Epithelial cell of prostate (primary cell): ENCODE data around the gene CDX1.

Experiments used
- DNase-seq: peaks from one replicate; pipeline ENCODE4 v3.0.0-alpha.2; 2011; ENCODE audit warnings: low read depth, low spot score
- H3K27ac ChIP-seq: fragments of 450-650 bp; 2 replicates; pipeline ENCODE4 v1.5.1; 2017; ENCODE audit warnings: mild to moderate bottlenecking

The CDX1 gene

GRCh38 chr5:150166650-150167511 is at the start of gene CDX1:
Gene CDX1 (plus strand): TSS chr5:150166778. CDS start chr5:150166877, 99 bp downstream.
- no peak for DNase-seq
- no peak within 1 kb of the TSS for H3K27ac ChIP-seq

DNA sequence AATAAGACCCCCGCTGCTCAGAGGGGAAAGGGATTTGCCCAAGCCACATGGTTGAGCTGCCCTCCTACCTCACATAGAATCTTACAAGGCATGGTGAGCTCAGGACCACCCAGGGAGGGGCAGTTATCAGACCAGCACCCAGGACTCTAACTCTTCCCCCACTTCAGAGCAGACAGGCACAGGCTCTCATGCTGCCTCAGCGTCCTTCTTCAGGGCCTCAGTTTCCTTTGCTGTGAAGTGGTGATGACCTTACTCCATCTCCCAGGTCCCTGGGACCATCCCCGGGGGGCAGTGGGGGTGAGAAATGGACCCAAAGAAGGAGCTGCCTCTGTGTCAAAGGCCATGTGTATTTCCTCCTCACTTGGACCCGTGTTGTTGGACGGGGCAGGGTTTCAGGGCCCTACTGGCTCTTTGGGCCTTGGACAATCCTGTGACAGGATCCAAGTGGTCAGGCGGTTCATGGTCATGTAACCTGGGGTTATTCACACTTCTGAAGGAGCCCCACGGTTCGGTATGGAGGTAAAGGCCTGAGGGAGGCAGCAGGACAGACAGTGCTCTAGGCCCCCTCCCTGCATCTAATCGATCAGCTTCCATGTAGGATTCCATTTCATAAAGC is 48.5 kb upstream of the CDX1 start:
- no peak for DNase-seq
- no peak overlapping the region for H3K27ac ChIP-seq

DNA sequence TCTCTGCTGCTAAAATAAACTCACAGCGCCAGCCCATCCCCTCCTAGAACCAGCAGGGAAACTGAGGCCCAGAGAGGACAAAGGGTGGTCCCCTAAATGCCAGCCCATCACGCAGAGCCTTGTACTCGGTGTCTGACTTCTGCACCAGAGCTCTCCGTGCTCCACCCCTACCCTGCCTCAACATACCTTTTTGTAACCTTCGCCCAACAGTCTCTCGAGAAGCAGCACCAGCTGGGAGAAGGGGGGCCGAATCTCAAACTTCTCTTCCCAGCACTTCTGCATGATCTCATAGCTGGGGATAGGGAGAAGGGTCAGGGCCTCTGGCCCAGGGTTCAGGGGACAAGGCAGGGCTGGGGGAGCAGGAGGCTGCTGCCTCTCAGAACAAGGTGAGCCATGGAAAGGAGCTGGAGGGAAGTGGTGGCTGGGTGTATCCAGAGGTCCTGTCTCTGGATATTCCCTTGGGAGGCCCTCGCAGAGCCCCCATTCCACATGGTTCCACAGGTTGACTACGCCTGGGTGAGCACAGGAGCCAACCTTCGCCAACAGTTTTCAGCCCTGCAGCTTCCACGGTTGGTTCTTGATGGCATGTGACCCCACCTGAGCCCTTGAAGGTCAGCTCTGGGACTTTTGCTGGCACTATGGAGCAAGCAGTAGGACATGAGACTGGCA is 47.9 kb upstream of the CDX1 start:
- no peak for DNase-seq
- no peak overlapping the region for H3K27ac ChIP-seq

- H3K27ac ChIP-seq: no peak overlapping the region
- DNase-seq: no peak
Measured at GRCh38 chr5:150119421-150120061, 47.0 kb upstream of the CDX1 start.

GRCh38 chr5:150120062-150120441 is 46.5 kb upstream of the CDX1 start:
- no peak overlapping the region for H3K27ac ChIP-seq
- DNase-seq: no peak

DNA sequence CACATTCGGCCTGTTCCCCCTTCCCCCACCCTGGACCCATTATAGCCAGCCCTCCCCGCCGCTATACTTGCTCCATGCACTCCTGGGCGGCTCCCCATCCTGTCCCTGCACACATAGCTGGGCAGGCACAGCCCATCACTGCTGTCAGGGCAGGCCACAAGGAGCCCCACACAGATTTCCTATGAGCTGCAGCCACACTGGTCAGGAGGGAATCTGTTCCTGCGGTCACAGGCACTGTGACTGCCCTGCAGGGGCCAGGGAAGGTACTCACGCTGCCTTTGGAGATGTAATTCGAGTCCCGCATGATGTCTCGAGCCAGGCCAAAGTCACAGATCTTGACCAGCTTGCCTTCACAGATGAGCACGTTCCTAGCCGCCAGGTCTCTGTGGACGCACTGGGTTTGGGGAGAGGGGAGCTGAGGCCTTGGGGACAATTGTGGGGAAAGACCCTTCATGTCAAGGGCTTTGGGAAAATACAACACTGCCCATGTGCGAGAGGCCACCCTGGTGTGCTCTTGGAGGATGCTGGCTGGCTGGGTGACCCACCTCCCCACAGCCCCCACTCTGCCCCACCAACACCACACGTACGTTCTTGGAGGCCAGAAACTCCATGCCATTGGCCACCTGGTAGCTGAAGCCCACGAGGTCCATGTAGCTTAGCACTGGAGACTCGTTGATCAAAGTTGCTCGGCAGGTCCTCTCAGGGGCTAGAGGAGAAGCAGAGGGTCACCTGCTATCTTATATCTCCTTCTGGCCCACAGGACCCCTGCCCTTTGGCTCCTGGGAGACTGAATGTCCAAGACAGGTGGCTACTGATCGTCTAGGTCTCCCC is 45.7 kb upstream of the CDX1 start:
- no peak overlapping the region for H3K27ac ChIP-seq
- DNase-seq: no peak

- H3K27ac ChIP-seq: no peak overlapping the region
- no peak for DNase-seq
Measured at GRCh38 chr5:150121448-150122157, 45.0 kb upstream of the CDX1 start.

DNA sequence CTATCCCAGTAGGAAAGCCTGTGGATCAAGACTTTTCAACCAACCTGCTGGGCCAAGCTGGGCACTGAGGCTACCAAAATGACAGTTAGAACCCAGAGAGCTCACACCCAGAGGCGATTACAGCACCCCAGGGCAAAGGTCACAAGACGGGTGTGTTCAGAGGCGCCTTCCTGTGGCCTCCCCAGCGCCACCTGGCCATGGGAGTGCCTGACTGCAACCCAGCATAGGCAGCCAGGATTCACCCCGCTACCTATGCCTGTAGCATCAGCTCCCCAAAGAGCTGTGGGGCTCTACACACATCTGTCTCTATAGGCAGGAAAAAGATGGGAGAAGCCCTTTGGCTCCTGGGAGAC is 44.4 kb upstream of the CDX1 start:
- no peak overlapping the region for H3K27ac ChIP-seq
- no peak for DNase-seq

- no peak overlapping the region for H3K27ac ChIP-seq
- DNase-seq: no peak
Measured at GRCh38 chr5:150122536-150123481, 43.8 kb upstream of the CDX1 start.

DNA sequence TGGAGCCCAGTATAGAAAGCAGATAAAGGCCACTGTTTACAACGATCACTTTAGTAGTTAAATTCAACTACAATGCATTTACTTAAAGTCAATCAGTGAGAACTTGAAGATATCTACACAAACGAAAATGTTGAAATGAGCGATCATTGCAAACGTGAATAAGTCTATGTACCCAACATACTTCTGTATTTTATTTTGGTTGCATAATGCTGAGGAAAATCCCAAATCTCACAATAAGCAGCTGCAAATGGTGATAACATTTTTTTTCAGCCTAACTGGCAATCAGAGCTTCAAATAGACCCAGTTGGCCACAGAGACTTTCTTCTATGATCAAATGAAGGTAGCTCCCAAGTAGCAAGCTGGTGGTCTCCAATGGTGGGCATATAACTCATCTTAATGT is 43.0 kb upstream of the CDX1 start:
- DNase-seq: no peak
- H3K27ac ChIP-seq: no peak overlapping the region

- H3K27ac ChIP-seq: no peak overlapping the region
- no peak for DNase-seq
Measured at GRCh38 chr5:150124111-150124557, 42.4 kb upstream of the CDX1 start.

- DNase-seq: no peak
- no peak overlapping the region for H3K27ac ChIP-seq
Measured at GRCh38 chr5:150124596-150124995, 42.0 kb upstream of the CDX1 start.

DNA sequence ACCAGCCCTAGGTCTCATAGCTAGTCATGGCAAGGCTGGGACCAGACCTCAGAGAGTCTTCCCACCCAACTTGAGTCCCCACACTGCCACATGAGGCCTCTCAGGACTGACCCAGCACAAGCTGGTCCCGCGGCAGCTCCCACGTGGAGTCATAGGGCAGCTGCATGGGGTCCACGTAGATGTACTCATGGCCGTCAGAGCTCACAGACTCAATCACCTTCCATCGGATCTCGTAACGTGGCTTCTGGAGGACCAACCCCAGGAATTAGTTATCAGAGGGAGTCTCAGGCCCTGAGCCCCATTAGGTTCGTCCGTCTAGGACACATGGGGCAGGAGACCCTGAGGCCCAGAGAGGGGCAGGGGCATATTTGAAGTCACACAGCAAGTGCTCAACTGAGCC is 41.2 kb upstream of the CDX1 start:
- no peak overlapping the region for H3K27ac ChIP-seq

GRCh38 chr5:150126199-150126920 is 40.2 kb upstream of the CDX1 start:
- no peak for DNase-seq
- H3K27ac ChIP-seq: no peak overlapping the region

More for the DNA sequence above, 41.2 kb upstream of the CDX1 start:
- DNase-seq: no peak

GRCh38 chr5:150126921-150127265 is 39.7 kb upstream of the CDX1 start:
- H3K27ac ChIP-seq: no peak overlapping the region
- no peak for DNase-seq

GRCh38 chr5:150129454-150129812 is 37.1 kb upstream of the CDX1 start:
- H3K27ac ChIP-seq: no peak overlapping the region
- DNase-seq: no peak

GRCh38 chr5:150129813-150130492 is 36.6 kb upstream of the CDX1 start:
- no peak overlapping the region for H3K27ac ChIP-seq
- no peak for DNase-seq
